GM12878 (cell line): ENCODE measurements around the gene TNNT3. TPM values are rescaled to one million over a fixed set of nuclear protein-coding genes. Genes with fewer than 3 reads are reported as not detected.
A peak's percentile ranks its signal among the peaks of the same experiment; 100 is the strongest.

Experiments used
- ATAC-seq: fragments of 200-7000 bp; cut with Tn5 transposase; 3 replicates; pipeline ENCODE4 v1.9.1; 2020; ENCODE audit warnings: mild to moderate bottlenecking, moderate library complexity
- BruUV-seq: library from RNA; stranded (reverse); fragments of 400-500 nt; replicated peaks from 2 replicates; lab custom pipeline; 2021; lab: Mats Ljungman, UMichigan
- CTCF ChIA-PET: fragments of 300-600 bp; sonication (Branson Sonifier 250); formaldehyde crosslinking; extraction: SDS; loops from one replicate; lab custom pipeline; 2021; ENCODE audit warnings: inconsistent platforms; lab: Yijun Ruan, JAX
- POLR2A ChIA-PET: fragments of 350-600 bp; formaldehyde crosslinking; extraction: SDS; loops from one replicate; lab custom pipeline; 2021; ENCODE audit warnings: inconsistent platforms; lab: Charles Lee
- RAD21 ChIA-PET: fragments of 300-600 bp; sonication (Branson Sonifier 250); formaldehyde crosslinking; loops from one replicate; lab custom pipeline; 2023; ENCODE audit warnings: antibody characterized with exemption; ENCODE audit not compliant: unreplicated experiment; lab: Charles Lee
- SMC1A ChIA-PET: fragments of 300-600 bp; sonication (Branson Sonifier 250); formaldehyde crosslinking; loops from one replicate; lab custom pipeline; 2023; ENCODE audit not compliant: unreplicated experiment, uncharacterized antibody; lab: Charles Lee
- DNase-seq: peaks from one replicate; pipeline ENCODE4 v3.0.0-alpha.2; 2011; ENCODE audit warnings: low read depth, low spot score
- FAIRE-seq: peaks from 3 replicates; lab custom pipeline; 2011; peaks lifted over from hg19 to GRCh38; lab: Jason Lieb, UNC
- H2AFZ ChIP-seq: 2 replicates; pipeline ENCODE4 v1.6.0; 2011; ENCODE audit warnings: low read depth, low read length, control low read depth; ENCODE audit not compliant: control insufficient read depth
- H3K27ac ChIP-seq: 2 replicates; pipeline ENCODE4 v1.5.1; 2011; ENCODE audit warnings: control low read depth; ENCODE audit not compliant: control insufficient read depth, insufficient read depth
- H3K27me3 ChIP-seq, 2 experiments: replicated peaks in 1 of 2; 2 replicates each; pipeline versions ENCODE4 v1.6.0 to v1.6.1; 2011; ENCODE audit warnings: low read length in 1 of 2; ENCODE audit not compliant: control insufficient read depth in 2 of 2, insufficient read depth in 2 of 2
- H3K36me3 ChIP-seq, 2 experiments: 2 replicates each; pipeline ENCODE4 v1.5.1; 2011; ENCODE audit warnings: low read length in 1 of 2; ENCODE audit not compliant: control insufficient read depth in 2 of 2, insufficient read depth in 2 of 2
- H3K4me1 ChIP-seq: 2 replicates; pipeline ENCODE4 v1.6.1; 2011; ENCODE audit warnings: mild to moderate bottlenecking, low read length, moderate library complexity, mixed read lengths; ENCODE audit not compliant: control insufficient read depth, insufficient read depth
- H3K4me2 ChIP-seq: 2 replicates; pipeline ENCODE4 v1.6.0; 2011; ENCODE audit warnings: control low read depth; ENCODE audit not compliant: control insufficient read depth, insufficient read depth
- H3K4me3 ChIP-seq: fragments of 200-600 bp; sonication (generic); 2 replicates; pipeline ENCODE4 v1.5.1; 2016
- H3K79me2 ChIP-seq: 2 replicates; pipeline ENCODE4 v1.6.0; 2011; ENCODE audit warnings: low read length; ENCODE audit not compliant: control insufficient read depth, insufficient read depth
- H3K9ac ChIP-seq: 2 replicates; pipeline ENCODE4 v1.8.0; 2011; ENCODE audit warnings: low read length, control low read depth, mixed read lengths; ENCODE audit not compliant: control insufficient read depth, insufficient read depth
- H3K9me3 ChIP-seq: replicated peaks from 3 replicates; pipeline ENCODE4 v1.5.1; 2011; ENCODE audit warnings: mild to moderate bottlenecking, low read length; ENCODE audit not compliant: control insufficient read depth, insufficient read depth
- H4K20me1 ChIP-seq: 2 replicates; pipeline ENCODE4 v1.6.0; 2011; ENCODE audit not compliant: control insufficient read depth, insufficient read depth
- EED ChIP-seq: sonication (generic); IDR thresholded peaks from 2 replicates; pipeline ENCODE4 v1.6.1; 2016; ENCODE audit warnings: antibody characterized with exemption, low read depth
- HDGF ChIP-seq: fragments of 450-650 bp; IDR thresholded peaks from 2 replicates; pipeline ENCODE4 v1.6.1; 2016; ENCODE audit warnings: antibody characterized with exemption
- PAX8 ChIP-seq: fragments of 450-650 bp; IDR thresholded peaks from 2 replicates; pipeline ENCODE4 v1.6.1; 2017; ENCODE audit warnings: mild to moderate bottlenecking, moderate library complexity
- SMAD5 ChIP-seq: IDR thresholded peaks from 2 replicates; pipeline ENCODE4 v1.6.1; 2016; ENCODE audit warnings: antibody characterized with exemption, low read depth
- SPI1 ChIP-seq: IDR thresholded peaks from 2 replicates; pipeline ENCODE4 v1.6.1; 2011; ENCODE audit warnings: low read depth, mild to moderate bottlenecking, low read length, moderate library complexity, borderline replicate concordance; ENCODE audit not compliant: insufficient read depth
- ZNF24 ChIP-seq: fragments of 450-650 bp; IDR thresholded peaks from 2 replicates; pipeline ENCODE4 v1.6.1; 2017; ENCODE audit warnings: antibody characterized with exemption, mild to moderate bottlenecking
- WGBS: methylation state at CpG from one replicate; pipeline ENCODE4 v1.1.6; 2016; ENCODE audit warnings: low lambda C conversion rate; ENCODE audit not compliant: insufficient replicate concordance, insufficient coverage; ENCODE audit errors: missing lambda C conversion rate; 5-methylcytosine and 5-hydroxymethylcytosine counted together
- in situ Hi-C: fragments of 300-500 bp; cut with MboI; formaldehyde crosslinking; loops from 9 replicates; pipeline ENCODE4 v1.14.3; 2018; ENCODE audit warnings: mixed read lengths
- intact Hi-C: fragments of 100-400 bp; cut with micrococcal nuclease; formaldehyde crosslinking; loops from one replicate; pipeline ENCODE4 v1.14.2; 2022; ENCODE audit not compliant: unreplicated experiment
- polyA plus RNA-seq, 11 experiments: library from polyadenylated mRNA; depleted of rRNA in 4 of 11; unstranded in 6 of 11; stranded (reverse) in 5 of 11; fragments of >200 nt; fragmentation: Nextera tagmentation in 4 of 11; fragmentation: Illumina TruSeq in 1 of 11; extraction: Ambion mirVana in 4 of 11; extraction: Trizol in 1 of 11; gene quantifications; 1 replicate in 1 of 11; 2 replicates in 10 of 11; pipeline versions ENCODE4 v1.2.1 to v1.2.3, GENCODE V29; 2011 to 2016; ENCODE audit warnings: inconsistent platforms in 2 of 11, missing spikeins in 2 of 11, low read depth in 1 of 11
- total RNA-seq, 4 experiments: library from RNA; depleted of rRNA in 3 of 4; stranded (reverse); fragments of >200 nt in 3 of 4; fragmentation: Illumina TruSeq in 1 of 4; extraction: Trizol in 1 of 4; gene quantifications; 2 replicates each; pipeline versions ENCODE4 v1.2.1 to v1.2.3, GENCODE V29; 2013 to 2021
- TF ChIP-seq, protein P1 (sequence below): IDR thresholded peaks from 2 replicates; pipeline ENCODE4 v1.6.1; 2012; ENCODE audit warnings: improper control_type of control experiment, low read depth, low read length; ENCODE audit not compliant: insufficient replicate concordance

The TNNT3 gene
- total and polyA plus RNA-seq, 10 of the 15 experiments (the other 5 are each of a cell fraction or from before 2014, with no cell fraction given), result 0.40 to 0.50 TPM; not detected in 8

DNA sequence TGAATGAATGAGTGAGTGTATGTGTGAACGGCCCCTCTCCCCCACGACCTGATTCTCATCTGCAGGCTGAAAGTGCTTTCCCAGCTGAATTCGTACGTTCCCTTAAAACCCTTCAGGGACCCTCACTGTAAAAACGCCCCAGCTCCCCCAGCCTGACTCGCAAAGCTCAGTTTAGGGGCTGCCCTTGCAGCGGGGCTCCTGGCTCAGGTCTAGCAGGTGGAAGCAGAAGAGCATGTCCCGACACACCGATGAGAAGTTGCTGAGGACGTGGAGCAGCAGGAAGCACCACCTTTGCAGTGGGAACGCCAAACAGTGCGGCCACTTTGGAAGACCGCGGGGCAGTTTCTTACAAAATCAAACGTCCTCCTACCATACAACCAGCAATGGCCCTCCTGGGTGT lies 24.1 kb downstream of the TNNT3 start:
- no peaks in the 10 kb centered on the region for H3K36me3 ChIP-seq
- WGBS, result 67% methylated on average over 13 of the region's 15 CpGs
- H3K27me3 ChIP-seq, result no peaks in the 10 kb centered on the region
- FAIRE-seq (no peak), ATAC-seq (no peak), DNase-seq (no peak)
- no peak overlapping the region for H3K9ac ChIP-seq
- H3K27ac ChIP-seq, result no peak overlapping the region
- H3K4me2 ChIP-seq, result no peak overlapping the region
- no peaks in the 10 kb centered on the region for H3K4me1 ChIP-seq
- no peaks in the 10 kb centered on the region for H3K9me3 ChIP-seq
- in situ Hi-C loops, result no loop called here
- no peaks in the 10 kb centered on the region for H3K79me2 ChIP-seq
- H3K4me3 ChIP-seq, result no peak overlapping the region
- intact Hi-C loops, result no loop called here
- no peak overlapping the region for H2AFZ ChIP-seq
- RAD21 ChIA-PET, result no interaction called here
- TF ChIP-seq, protein P1, sequence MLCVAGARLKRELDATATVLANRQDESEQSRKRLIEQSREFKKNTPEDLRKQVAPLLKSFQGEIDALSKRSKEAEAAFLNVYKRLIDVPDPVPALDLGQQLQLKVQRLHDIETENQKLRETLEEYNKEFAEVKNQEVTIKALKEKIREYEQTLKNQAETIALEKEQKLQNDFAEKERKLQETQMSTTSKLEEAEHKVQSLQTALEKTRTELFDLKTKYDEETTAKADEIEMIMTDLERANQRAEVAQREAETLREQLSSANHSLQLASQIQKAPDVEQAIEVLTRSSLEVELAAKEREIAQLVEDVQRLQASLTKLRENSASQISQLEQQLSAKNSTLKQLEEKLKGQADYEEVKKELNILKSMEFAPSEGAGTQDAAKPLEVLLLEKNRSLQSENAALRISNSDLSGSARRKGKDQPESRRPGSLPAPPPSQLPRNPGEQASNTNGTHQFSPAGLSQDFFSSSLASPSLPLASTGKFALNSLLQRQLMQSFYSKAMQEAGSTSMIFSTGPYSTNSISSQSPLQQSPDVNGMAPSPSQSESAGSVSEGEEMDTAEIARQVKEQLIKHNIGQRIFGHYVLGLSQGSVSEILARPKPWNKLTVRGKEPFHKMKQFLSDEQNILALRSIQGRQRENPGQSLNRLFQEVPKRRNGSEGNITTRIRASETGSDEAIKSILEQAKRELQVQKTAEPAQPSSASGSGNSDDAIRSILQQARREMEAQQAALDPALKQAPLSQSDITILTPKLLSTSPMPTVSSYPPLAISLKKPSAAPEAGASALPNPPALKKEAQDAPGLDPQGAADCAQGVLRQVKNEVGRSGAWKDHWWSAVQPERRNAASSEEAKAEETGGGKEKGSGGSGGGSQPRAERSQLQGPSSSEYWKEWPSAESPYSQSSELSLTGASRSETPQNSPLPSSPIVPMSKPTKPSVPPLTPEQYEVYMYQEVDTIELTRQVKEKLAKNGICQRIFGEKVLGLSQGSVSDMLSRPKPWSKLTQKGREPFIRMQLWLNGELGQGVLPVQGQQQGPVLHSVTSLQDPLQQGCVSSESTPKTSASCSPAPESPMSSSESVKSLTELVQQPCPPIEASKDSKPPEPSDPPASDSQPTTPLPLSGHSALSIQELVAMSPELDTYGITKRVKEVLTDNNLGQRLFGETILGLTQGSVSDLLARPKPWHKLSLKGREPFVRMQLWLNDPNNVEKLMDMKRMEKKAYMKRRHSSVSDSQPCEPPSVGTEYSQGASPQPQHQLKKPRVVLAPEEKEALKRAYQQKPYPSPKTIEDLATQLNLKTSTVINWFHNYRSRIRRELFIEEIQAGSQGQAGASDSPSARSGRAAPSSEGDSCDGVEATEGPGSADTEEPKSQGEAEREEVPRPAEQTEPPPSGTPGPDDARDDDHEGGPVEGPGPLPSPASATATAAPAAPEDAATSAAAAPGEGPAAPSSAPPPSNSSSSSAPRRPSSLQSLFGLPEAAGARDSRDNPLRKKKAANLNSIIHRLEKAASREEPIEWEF, result no peak
- TF ChIP-seq PAX8, result no peak
- TF ChIP-seq HDGF, result no peak
- TF ChIP-seq EED, result no peak
- TF ChIP-seq SMAD5, result no peak
- TF ChIP-seq ZNF24, result 0 out of 2 replicates have a peak, but pooled peaks have one; percentile 38
- no peak for TF ChIP-seq SPI1
- SMC1A ChIA-PET, result no interaction called here
- CTCF ChIA-PET, result no interaction called here
- POLR2A ChIA-PET, result no interaction called here
- BruUV-seq, result no TSS peak
- H4K20me1 ChIP-seq, result no peaks in the 10 kb centered on the region
